Measurements from ENCODE around the gene ZNF575. TPM values are rescaled to one million over a fixed set of nuclear protein-coding genes. Genes with fewer than 3 reads are reported as not detected.
A peak's percentile ranks its signal among the peaks of the same experiment; 100 is the strongest.

The ZNF575 gene
- total RNA-seq, 2 experiments from 2014 or later = 3.1 to 5.2 TPM

DNA sequence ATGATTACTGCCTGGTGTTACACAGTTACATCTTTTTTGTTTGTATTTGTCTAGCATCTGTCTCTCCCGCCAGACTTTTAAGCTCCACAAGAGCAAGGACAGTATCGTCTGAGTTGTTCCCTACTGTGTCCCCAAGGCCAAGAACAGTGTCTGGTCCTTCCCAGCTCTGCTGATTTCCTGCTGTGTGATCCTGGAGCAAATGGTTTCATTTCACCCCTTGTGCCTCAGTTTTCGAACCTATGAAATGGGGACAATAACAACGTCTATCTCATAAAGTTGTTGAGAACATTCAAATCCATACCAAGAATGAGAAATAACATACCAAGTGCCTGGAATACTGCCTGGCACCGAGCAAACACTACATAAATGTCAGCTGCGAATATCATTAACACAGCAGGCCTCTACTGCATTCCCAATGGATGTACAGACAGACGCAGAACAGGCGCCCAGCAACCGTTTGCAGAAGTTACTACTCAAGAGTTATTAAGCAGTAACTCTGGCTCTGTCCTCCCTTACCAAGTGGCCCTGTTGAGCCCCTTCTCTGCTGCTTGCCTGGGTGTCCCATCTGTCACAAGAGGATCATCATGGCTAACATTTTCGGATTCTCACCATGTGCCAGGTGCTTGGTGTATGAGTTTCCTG lies 30.9 kb downstream of the ZNF575 start:
- CTCF ChIA-PET = interaction anchor here (0.7 to 2.9 kb wide), 4 partner anchors 9 to 131 kb away, joined by 3 to 14 read pairs (median 4); partner anchors contain the start of genes IRGQ and ZNF576
- Mint-ChIP-seq H3K27me3 (ENCODE audit: low read depth) (no peaks in the 10 kb centered on the region), H3K36me3 (ENCODE audit: low read depth) (peaks cover 15% of the 10 kb centered on the region), H3K27ac (peak overlapping the region; percentile 96), H3K4me3 (peak overlapping the region; percentile 4), H3K9me3 (no peaks in the 10 kb centered on the region), H3K4me1 (ENCODE audit: low read depth) (peaks cover 45% of the 10 kb centered on the region)
- no peak for DNase-seq
- intact Hi-C loops (cut with micrococcal nuclease) = loop anchor here (2.0 kb wide), 1 partner anchor 17 kb away; no protein-coding TSS in a partner anchor

- H3K27me3 Mint-ChIP-seq (ENCODE audit: low read depth) = no peaks in the 10 kb centered on the region
- intact Hi-C loops (cut with micrococcal nuclease) = no loop called here
- CTCF ChIA-PET = interaction anchor here (0.7 to 2.9 kb wide), 4 partner anchors 10 to 88 kb away, joined by 3 to 14 read pairs (median 6); partner anchors contain the start of genes IRGQ, XRCC1 and ZNF576
- H3K36me3 Mint-ChIP-seq (ENCODE audit: low read depth) = peaks cover 13% of the 10 kb centered on the region
- DNase-seq = no peak
- peaks cover 43% of the 10 kb centered on the region for H3K4me1 Mint-ChIP-seq (ENCODE audit: low read depth)
- H3K4me3 Mint-ChIP-seq = no peak overlapping the region
- H3K27ac Mint-ChIP-seq = peak overlapping the region; percentile 7
- no peaks in the 10 kb centered on the region for H3K9me3 Mint-ChIP-seq
These were observed 31.8 kb downstream of the ZNF575 start for GRCh38 chr19:43564800-43565199.

GRCh38 chr19:43569657-43570056 lies 36.7 kb downstream of the ZNF575 start:
- no peak for DNase-seq
- Mint-ChIP-seq H3K4me3 (no peak overlapping the region), H3K4me1 (ENCODE audit: low read depth) (peaks cover 22% of the 10 kb centered on the region), H3K36me3 (ENCODE audit: low read depth) (peaks cover 11% of the 10 kb centered on the region), H3K27me3 (ENCODE audit: low read depth) (no peaks in the 10 kb centered on the region), H3K27ac (no peak overlapping the region), H3K9me3 (no peaks in the 10 kb centered on the region)
- intact Hi-C loops (cut with micrococcal nuclease) = no loop called here
- CTCF ChIA-PET = interaction anchor here (5.2 kb wide), 1 partner anchor 14 kb away, joined by 28 read pairs; no protein-coding TSS in a partner anchor

- peaks cover 14% of the 10 kb centered on the region for H3K36me3 Mint-ChIP-seq (ENCODE audit: low read depth)
- H3K27me3 Mint-ChIP-seq (ENCODE audit: low read depth) = no peaks in the 10 kb centered on the region
- H3K9me3 Mint-ChIP-seq = no peaks in the 10 kb centered on the region
- CTCF ChIA-PET = interaction anchor here (1.5 to 5.2 kb wide), 2 partner anchors 14 to 24 kb away, joined by 11 to 28 read pairs; no protein-coding TSS in a partner anchor
- intact Hi-C loops (cut with micrococcal nuclease) = no loop called here
- no peak overlapping the region for H3K27ac Mint-ChIP-seq
- H3K4me3 Mint-ChIP-seq = no peak overlapping the region
- no peak for DNase-seq
- peaks cover 22% of the 10 kb centered on the region for H3K4me1 Mint-ChIP-seq (ENCODE audit: low read depth)
These were observed 37.3 kb downstream of the ZNF575 start for GRCh38 chr19:43570174-43570791.

- Mint-ChIP-seq H3K9me3 (no peaks in the 10 kb centered on the region), H3K36me3 (ENCODE audit: low read depth) (peaks cover 14% of the 10 kb centered on the region), H3K27me3 (ENCODE audit: low read depth) (no peaks in the 10 kb centered on the region), H3K27ac (peak overlapping the region; percentile 19), H3K4me3 (no peak overlapping the region), H3K4me1 (ENCODE audit: low read depth) (peaks cover 31% of the 10 kb centered on the region)
- intact Hi-C loops (cut with micrococcal nuclease) = no loop called here
- CTCF ChIA-PET = interaction anchor here (1.2 to 5.2 kb wide), 2 partner anchors 16 to 20 kb away, joined by 5 to 28 read pairs; no protein-coding TSS in a partner anchor
- DNase-seq = no peak
These were observed 39.2 kb downstream of the ZNF575 start for GRCh38 chr19:43572171-43572588.

DNA sequence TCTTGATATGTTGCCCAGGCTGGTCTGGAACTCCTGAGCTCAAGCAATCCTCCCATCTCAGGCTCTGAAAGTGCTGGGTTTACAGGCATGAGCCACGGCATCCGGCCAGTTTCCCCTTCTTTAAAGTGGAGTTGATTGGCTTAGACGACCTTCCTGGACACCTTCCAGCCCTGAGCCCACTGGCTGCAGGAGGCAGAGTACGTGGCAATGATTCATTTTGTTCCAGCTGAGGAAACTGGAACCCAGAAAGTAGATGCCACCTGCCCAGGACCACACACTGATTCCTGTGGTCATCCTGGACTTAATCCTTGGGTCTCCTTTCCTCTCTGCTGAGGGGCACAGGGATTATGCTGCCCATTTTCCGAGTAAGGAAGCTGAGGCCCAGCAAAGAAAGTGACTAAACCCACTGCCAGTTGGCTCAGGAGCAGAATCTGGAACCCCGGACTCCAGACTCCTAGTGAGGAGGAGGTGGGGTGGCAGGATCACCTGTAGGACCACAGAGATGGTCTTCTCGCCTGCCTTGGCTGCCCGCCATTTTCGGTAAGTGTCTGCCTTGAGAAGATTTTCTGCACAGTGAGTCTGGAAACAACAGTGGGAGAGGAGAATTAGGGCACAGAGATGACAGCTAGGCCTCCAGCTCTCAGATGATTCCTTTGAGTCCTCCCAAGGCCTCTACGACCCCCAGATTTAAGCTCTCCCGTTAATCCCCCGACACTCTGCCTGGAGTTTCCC lies 41.6 kb downstream of the ZNF575 start:
- no peaks in the 10 kb centered on the region for H3K27me3 Mint-ChIP-seq (ENCODE audit: low read depth)
- peaks cover 14% of the 10 kb centered on the region for H3K36me3 Mint-ChIP-seq (ENCODE audit: low read depth)
- peak overlapping the region; percentile 95 for H3K4me3 Mint-ChIP-seq
- CTCF ChIA-PET = interaction anchor here (0.6 to 3.1 kb wide), 8 partner anchors 9 to 1169 kb away, joined by 3 to 29 read pairs (median 4); no protein-coding TSS in a partner anchor
- intact Hi-C loops (cut with micrococcal nuclease) = loop anchor here (1.0 to 2.0 kb wide), 6 partner anchors 12 to 210 kb away; partner anchors contain the start of genes IRGQ, ZNF428, ZNF575 and ZNF576
- peaks cover 35% of the 10 kb centered on the region for H3K4me1 Mint-ChIP-seq (ENCODE audit: low read depth)
- peak overlapping the region; percentile 94 for H3K27ac Mint-ChIP-seq
- no peak for DNase-seq
- H3K9me3 Mint-ChIP-seq = no peaks in the 10 kb centered on the region

DNA sequence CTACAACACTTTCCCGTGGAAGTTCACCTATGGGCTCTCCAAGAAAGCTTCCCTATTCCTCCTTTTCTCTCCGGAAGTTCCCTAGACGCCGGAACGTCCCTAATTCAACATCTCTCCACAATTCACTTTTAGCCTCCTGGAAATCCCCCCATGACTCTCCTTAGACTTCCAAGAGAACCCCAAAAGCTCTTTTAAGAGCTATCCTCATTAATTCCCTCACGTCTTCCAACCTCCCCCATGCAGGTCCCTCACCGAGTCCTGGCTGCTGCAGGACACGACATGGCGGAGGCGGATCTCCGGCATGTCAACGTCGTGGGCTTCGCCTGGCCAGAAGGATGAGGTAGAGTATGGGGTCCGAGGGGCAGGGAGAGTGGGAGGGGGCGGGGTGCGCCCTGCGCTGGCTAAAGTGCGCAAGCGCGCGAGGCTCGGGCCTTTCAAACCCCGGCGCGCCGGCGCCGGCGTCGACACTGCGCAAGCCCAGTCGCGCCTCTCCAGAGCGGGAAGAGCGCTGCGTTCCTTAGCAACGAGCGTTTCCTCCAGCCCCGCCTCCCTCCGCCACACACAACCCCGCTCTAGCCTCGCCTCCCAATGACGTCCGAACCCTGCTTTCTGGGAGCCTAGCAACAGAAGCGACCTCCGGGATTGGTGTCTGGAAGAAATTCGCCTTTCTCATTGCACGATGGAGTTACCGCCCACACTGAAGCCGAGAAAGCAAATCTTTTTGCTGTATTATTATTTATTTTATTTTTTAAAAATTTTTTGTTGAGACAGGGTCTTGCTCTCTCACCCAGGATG lies 42.4 kb downstream of the ZNF575 start, which contains the start of the genes PINLYP and XRCC1:
Gene PINLYP (plus strand): TSS at position 646 of the 795 bp plus-strand sequence. CDS start 1,391 bp downstream, outside the sequence.
Gene XRCC1 (minus strand): TSS at position 372 of the 795 bp plus-strand sequence. CDS start 69 bp downstream, at position 303.
- Mint-ChIP-seq H3K36me3 (ENCODE audit: low read depth) (peaks cover 14% of the 10 kb centered on the region), H3K9me3 (no peaks in the 10 kb centered on the region), H3K27me3 (ENCODE audit: low read depth) (no peaks in the 10 kb centered on the region), H3K4me3 (peak within 1 kb of the TSS; percentile 95), H3K4me1 (ENCODE audit: low read depth) (peaks cover 37% of the 10 kb centered on the region), H3K27ac (peak within 1 kb of the TSS; percentile 94)
- CTCF ChIA-PET = interaction anchor here (0.6 to 3.1 kb wide), 6 partner anchors 10 to 113 kb away, joined by 3 to 29 read pairs (median 6); no protein-coding TSS in a partner anchor
- DNase-seq = peak; percentile 99
- intact Hi-C loops (cut with micrococcal nuclease) = loop anchor here (1.0 to 2.0 kb wide), 6 partner anchors 13 to 209 kb away; partner anchors contain the start of genes IRGQ, ZNF428, ZNF575 and ZNF576

- Mint-ChIP-seq H3K27me3 (ENCODE audit: low read depth) (no peaks in the 10 kb centered on the region), H3K4me3 (peak overlapping the region; percentile 62), H3K9me3 (no peaks in the 10 kb centered on the region), H3K36me3 (ENCODE audit: low read depth) (peaks cover 10% of the 10 kb centered on the region), H3K27ac (no peak overlapping the region), H3K4me1 (ENCODE audit: low read depth) (peaks cover 33% of the 10 kb centered on the region)
- DNase-seq = no peak
- CTCF ChIA-PET = interaction anchor here (0.5 to 3.1 kb wide), 2 partner anchors 18 to 48 kb away, joined by 5 to 29 read pairs; no protein-coding TSS in a partner anchor
- intact Hi-C loops (cut with micrococcal nuclease) = loop anchor here (1.0 to 2.0 kb wide), 6 partner anchors 14 to 209 kb away; partner anchors contain the start of genes IRGQ, ZNF428, ZNF575 and ZNF576
These were observed 43.2 kb downstream of the ZNF575 start for GRCh38 chr19:43575955-43576878.

- DNase-seq = no peak
- Mint-ChIP-seq H3K4me3 (no peak overlapping the region), H3K9me3 (no peaks in the 10 kb centered on the region), H3K36me3 (ENCODE audit: low read depth) (peaks cover 4% of the 10 kb centered on the region), H3K27me3 (ENCODE audit: low read depth) (no peaks in the 10 kb centered on the region), H3K27ac (no peak overlapping the region), H3K4me1 (ENCODE audit: low read depth) (peaks cover 23% of the 10 kb centered on the region)
- intact Hi-C loops (cut with micrococcal nuclease) = no loop called here
- CTCF ChIA-PET = no interaction called here
These were observed 45.8 kb downstream of the ZNF575 start for GRCh38 chr19:43578787-43579186.

- no peak overlapping the region for H3K27ac Mint-ChIP-seq
- peaks cover 12% of the 10 kb centered on the region for H3K4me1 Mint-ChIP-seq (ENCODE audit: low read depth)
- no peaks in the 10 kb centered on the region for H3K27me3 Mint-ChIP-seq (ENCODE audit: low read depth)
- peaks cover 6% of the 10 kb centered on the region for H3K36me3 Mint-ChIP-seq (ENCODE audit: low read depth)
- H3K9me3 Mint-ChIP-seq = no peaks in the 10 kb centered on the region
- DNase-seq = no peak
- intact Hi-C loops (cut with micrococcal nuclease) = loop anchor here (2.0 kb wide), 1 partner anchor 19 kb away; no protein-coding TSS in a partner anchor
- peak overlapping the region; percentile 9 for H3K4me3 Mint-ChIP-seq
- CTCF ChIA-PET = no interaction called here
These were observed 48.5 kb downstream of the ZNF575 start for GRCh38 chr19:43581467-43581866.

Data from activated naive CD4-positive, alpha-beta T cell treated with anti-CD3 and anti-CD28 coated beads for 36 hours (primary cell).